ENCODE measurements around the gene DNAH8.

DNA sequence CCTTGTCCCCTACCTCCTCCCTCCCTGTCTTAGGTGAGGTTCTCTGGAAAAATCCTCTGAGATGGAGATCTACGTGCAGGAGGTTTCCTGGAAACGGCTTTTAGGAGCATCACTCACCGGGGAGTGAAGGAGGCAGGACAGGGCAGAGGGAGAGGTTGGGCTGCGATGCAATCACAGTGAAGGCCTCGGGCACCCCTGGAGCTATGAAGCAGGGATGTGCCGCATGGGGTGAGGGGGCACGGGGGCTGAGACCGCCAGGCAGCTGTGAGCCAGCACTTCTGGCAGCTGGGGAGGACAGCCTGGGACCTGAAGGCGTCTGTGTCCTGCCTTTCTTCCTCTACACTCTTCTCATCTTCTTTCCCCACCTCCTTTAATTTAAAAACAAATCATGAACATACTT lies 320.6 kb downstream of the DNAH8 start:
- TF ChIP-seq, protein P1, sequence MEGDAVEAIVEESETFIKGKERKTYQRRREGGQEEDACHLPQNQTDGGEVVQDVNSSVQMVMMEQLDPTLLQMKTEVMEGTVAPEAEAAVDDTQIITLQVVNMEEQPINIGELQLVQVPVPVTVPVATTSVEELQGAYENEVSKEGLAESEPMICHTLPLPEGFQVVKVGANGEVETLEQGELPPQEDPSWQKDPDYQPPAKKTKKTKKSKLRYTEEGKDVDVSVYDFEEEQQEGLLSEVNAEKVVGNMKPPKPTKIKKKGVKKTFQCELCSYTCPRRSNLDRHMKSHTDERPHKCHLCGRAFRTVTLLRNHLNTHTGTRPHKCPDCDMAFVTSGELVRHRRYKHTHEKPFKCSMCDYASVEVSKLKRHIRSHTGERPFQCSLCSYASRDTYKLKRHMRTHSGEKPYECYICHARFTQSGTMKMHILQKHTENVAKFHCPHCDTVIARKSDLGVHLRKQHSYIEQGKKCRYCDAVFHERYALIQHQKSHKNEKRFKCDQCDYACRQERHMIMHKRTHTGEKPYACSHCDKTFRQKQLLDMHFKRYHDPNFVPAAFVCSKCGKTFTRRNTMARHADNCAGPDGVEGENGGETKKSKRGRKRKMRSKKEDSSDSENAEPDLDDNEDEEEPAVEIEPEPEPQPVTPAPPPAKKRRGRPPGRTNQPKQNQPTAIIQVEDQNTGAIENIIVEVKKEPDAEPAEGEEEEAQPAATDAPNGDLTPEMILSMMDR (IDR thresholded peaks at IDR 0.05; ENCODE audit: insufficient read depth, low read length, poor library complexity, severe bottlenecking) = no peak
- TF ChIP-seq EZH2phosphoT487 (conservative IDR thresholded peaks at IDR 0.05; ENCODE audit: low read length) = no peak

All from SU-DHL-6 (cell line).